Kidney (tissue), 14 donors: Measurements from ENCODE around the gene GPS2. TPM values are rescaled to one million over a fixed set of nuclear protein-coding genes. Genes with fewer than 3 reads are reported as not detected.

Experiments used
- DNase-seq, 5 donors: peaks; one replicate each; pipeline ENCODE4 v3.0.0-alpha.2; 2013 to 2020
- FAIRE-seq: peaks from 2 replicates; lab custom pipeline; 2012; peaks lifted over from hg19 to GRCh38; lab: Jason Lieb, UNC
- H3K27ac ChIP-seq, 2 donors: one replicate each; pipeline ENCODE4 v1.7.0; 2013; ENCODE audit warnings: low read depth in 2 of 2, low read length in 2 of 2, inconsistent platforms in 1 of 2
- H3K27me3 ChIP-seq: one replicate; pipeline ENCODE4 v1.7.1; 2013; ENCODE audit warnings: low read length, inconsistent platforms; ENCODE audit not compliant: control insufficient read depth, insufficient read depth
- H3K36me3 ChIP-seq, 3 donors: one replicate each; pipeline versions ENCODE4 v1.7.0 to v1.7.1; 2013; ENCODE audit warnings: low read length in 3 of 3, control low read depth in 1 of 3, inconsistent platforms in 1 of 3; ENCODE audit not compliant: insufficient read depth in 3 of 3, control insufficient read depth in 2 of 3
- H3K4me1 ChIP-seq, 3 donors: one replicate each; pipeline versions ENCODE4 v1.7.0 to v1.7.1; 2013; ENCODE audit warnings: low read length in 3 of 3, inconsistent platforms in 1 of 3, low read depth in 1 of 3; ENCODE audit not compliant: control insufficient read depth in 2 of 3, insufficient read depth in 2 of 3
- H3K4me3 ChIP-seq, 3 donors: one replicate each; pipeline versions ENCODE4 v1.7.0 to v1.8.1; 2013; ENCODE audit warnings: low read length in 3 of 3, control low read depth in 1 of 3, inconsistent platforms in 1 of 3
- H3K9ac ChIP-seq, 3 donors: one replicate each; pipeline versions ENCODE4 v1.7.0 to v1.7.1; 2013; ENCODE audit warnings: low read length in 3 of 3, control low read depth in 1 of 3, inconsistent platforms in 1 of 3
- H3K9me3 ChIP-seq, 3 donors: one replicate each; pipeline versions ENCODE4 v1.7.0 to v1.7.1; 2013; ENCODE audit warnings: low read length in 3 of 3, control low read depth in 1 of 3, inconsistent platforms in 1 of 3; ENCODE audit not compliant: control insufficient read depth in 2 of 3, insufficient read depth in 1 of 3
- intact Hi-C: fragments of 100-400 bp; cut with DNase I; formaldehyde crosslinking; loops from one replicate; pipeline ENCODE4 v1.11.1; 2022
- polyA plus RNA-seq: library from polyadenylated mRNA; stranded (reverse); fragments of 350-450 nt; fragmentation: Illumina TruSeq; extraction: RNeasy Lipid Tissue Mini Kit (QIAGEN cat#74804); gene quantifications from one replicate; pipeline ENCODE4 v1.2.3, GENCODE V29; 2014; ENCODE audit warnings: low read depth, low replicate concordance; ENCODE audit not compliant: insufficient read depth
- total RNA-seq: library from RNA; stranded (reverse); fragmentation: NEBNext Ultra II Directional; extraction: Animal tissue kit (Norgen Biotek cat#: 25700); gene quantifications from one replicate; pipeline ENCODE4 v1.2.1, GENCODE V29; 2021
- TF ChIP-seq, protein P1 (sequence below): IDR thresholded peaks from 3 replicates; pipeline ENCODE4 v1.5.1; 2012; ENCODE audit warnings: mild to moderate bottlenecking, moderate library complexity, borderline replicate concordance; ENCODE audit not compliant: insufficient read depth; ENCODE audit errors: extremely low read depth
- donor health status: control.
- donor health status: control.
- donor health status: control.
- donor health status: control.
- donor health status: control.
- donor health status: DM: yes; HTN: yes; CAD: no.
- donor health status: Normal renal cell carcinoma (clear cell type).

GPS2 gene
- total and polyA plus RNA-seq, 2 donors from 2014 or later, result 67.0 to 101 TPM

DNA sequence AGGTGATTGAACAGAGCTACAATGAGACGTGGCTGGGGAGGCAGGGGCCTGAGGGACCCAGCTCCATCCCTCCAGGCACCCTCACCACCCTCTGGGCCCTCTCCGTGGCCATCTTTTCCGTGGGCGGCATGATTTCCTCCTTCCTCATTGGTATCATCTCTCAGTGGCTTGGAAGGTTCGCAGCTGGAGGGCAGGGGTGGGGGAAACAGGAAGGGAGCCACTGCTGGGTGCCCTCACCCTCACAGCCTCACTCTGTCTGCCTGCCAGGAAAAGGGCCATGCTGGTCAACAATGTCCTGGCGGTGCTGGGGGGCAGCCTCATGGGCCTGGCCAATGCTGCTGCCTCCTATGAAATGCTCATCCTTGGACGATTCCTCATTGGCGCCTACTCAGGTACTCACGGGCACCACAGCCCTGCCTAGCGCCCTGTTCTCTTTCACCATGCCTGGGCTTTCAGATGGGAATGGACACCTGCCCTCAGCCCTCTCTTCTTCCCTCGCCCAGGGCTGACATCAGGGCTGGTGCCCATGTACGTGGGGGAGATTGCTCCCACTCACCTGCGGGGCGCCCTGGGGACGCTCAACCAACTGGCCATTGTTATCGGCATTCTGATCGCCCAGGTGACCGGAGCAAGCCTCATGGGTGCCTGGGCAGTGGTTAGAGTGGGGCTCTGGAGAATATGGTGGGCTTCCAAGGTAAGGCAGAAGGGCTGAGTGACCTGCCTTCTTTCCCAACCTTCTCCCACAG lies 31.5 kb downstream of the GPS2 start:
- FAIRE-seq, result no peak

GRCh38 chr17:7282752-7283321 lies 32.3 kb downstream of the GPS2 start:
- Histone ChIP-seq H3K27ac (no peak overlapping the region), H3K4me1 (peaks cover 0 to 14% (median 0%) of the 10 kb centered on the region in 3 donors), H3K9me3 (no peaks in the 10 kb centered on the region), H3K36me3 (no peaks in the 10 kb centered on the region), H3K4me3 (peak overlapping the region in 1 of 3 donors; percentile 46), H3K27me3 (no peaks in the 10 kb centered on the region), H3K9ac (peak overlapping the region in 1 of 3 donors; percentile 46)
- intact Hi-C loops, result no loop called here
- TF ChIP-seq, protein P1, sequence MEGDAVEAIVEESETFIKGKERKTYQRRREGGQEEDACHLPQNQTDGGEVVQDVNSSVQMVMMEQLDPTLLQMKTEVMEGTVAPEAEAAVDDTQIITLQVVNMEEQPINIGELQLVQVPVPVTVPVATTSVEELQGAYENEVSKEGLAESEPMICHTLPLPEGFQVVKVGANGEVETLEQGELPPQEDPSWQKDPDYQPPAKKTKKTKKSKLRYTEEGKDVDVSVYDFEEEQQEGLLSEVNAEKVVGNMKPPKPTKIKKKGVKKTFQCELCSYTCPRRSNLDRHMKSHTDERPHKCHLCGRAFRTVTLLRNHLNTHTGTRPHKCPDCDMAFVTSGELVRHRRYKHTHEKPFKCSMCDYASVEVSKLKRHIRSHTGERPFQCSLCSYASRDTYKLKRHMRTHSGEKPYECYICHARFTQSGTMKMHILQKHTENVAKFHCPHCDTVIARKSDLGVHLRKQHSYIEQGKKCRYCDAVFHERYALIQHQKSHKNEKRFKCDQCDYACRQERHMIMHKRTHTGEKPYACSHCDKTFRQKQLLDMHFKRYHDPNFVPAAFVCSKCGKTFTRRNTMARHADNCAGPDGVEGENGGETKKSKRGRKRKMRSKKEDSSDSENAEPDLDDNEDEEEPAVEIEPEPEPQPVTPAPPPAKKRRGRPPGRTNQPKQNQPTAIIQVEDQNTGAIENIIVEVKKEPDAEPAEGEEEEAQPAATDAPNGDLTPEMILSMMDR, result no peak
- FAIRE-seq, result no peak
- DNase-seq, result no peak

More for the DNA sequence above, 31.5 kb downstream of the GPS2 start:
- no peak for DNase-seq
- H3K4me3 ChIP-seq, result no peak overlapping the region
- no peak overlapping the region for H3K27ac ChIP-seq
- no peaks in the 10 kb centered on the region for H3K36me3 ChIP-seq
- H3K9ac ChIP-seq, result no peak overlapping the region
- TF ChIP-seq, protein P1, result no peak
- H3K4me1 ChIP-seq, result peaks cover 0 to 14% (median 0%) of the 10 kb centered on the region in 3 donors
- H3K27me3 ChIP-seq, result no peaks in the 10 kb centered on the region
- no peaks in the 10 kb centered on the region for H3K9me3 ChIP-seq
- intact Hi-C loops, result no loop called here

- intact Hi-C loops, result no loop called here
- DNase-seq, result peak; percentile 59 to 87 (median 77)
- Histone ChIP-seq H3K9ac (peak overlapping the region in 2 of 3 donors; percentile 24 to 46), H3K4me3 (peak overlapping the region in 2 of 3 donors; percentile 30 to 46), H3K9me3 (no peaks in the 10 kb centered on the region), H3K4me1 (peaks cover 0 to 14% (median 0%) of the 10 kb centered on the region in 3 donors), H3K27ac (no peak overlapping the region), H3K27me3 (no peaks in the 10 kb centered on the region), H3K36me3 (no peaks in the 10 kb centered on the region)
- TF ChIP-seq, protein P1, result no peak
- FAIRE-seq, result no peak
Observed at GRCh38 chr17:7281953-7282751, 33.0 kb downstream of the GPS2 start.
